ENCODE results near the gene NOD1. TPM values are rescaled to one million over a fixed set of nuclear protein-coding genes. Genes with fewer than 3 reads are reported as not detected.

The NOD1 gene
- polyA plus RNA-seq, 3 donors: 2.8 to 15.0 (median 4.6) TPM

DNA sequence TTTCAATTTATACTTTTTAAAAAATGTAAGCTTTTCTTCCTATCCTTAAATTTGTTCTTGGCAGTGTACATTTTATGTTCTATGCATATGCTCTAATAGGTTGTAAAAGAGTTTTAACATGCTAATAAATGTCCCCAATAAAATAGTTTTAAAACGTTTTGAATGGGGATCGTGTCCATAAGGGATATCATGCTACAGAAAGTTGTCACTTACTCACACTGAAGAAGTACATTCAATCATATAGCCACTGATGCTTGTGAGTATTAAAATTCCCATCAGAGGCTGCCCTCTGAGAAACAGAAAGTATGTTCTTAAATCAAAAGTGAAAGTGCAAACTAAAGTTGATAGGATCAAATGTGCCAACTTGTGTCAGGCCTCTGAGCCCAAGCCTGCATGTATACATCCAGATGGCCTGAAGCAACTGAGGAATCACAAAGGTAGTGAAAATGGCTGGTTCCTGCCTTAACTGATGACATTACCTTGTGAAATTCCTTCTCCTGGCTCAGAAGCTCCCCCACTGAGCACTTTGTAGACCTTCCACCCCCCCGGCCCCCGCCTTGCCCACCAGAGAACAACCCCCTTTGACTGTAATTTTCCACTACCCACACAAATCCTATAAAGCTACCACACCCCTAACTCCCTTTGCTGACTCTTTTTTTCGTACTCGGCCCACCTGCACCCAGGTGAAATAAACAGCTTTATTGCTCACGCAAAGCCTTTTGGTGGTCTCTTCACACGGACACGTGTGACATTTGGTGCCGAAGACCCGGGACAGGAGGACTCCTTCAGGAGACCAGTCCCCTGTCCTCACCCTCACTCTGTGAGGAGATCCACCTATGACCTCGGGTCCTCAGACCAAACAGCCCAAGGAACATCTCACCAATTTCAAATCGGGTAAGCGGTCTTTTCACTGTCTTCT is 877 bp upstream of the NOD1 start:
- 93% methylated on average over 11 of the region's 14 CpGs for WGBS (ENCODE audit: insufficient coverage)
- H3K4me3 ChIP-seq (replicated peaks in 1 of 3; ENCODE audit: low read depth in 2 of 3, low read length in 3 of 3): peak overlapping the region; percentile 47 to 89 (median 69)
- peaks cover 5 to 11% of the 10 kb centered on the region in 2 donors for H3K36me3 Mint-ChIP-seq
- H3K79me2 ChIP-seq (ENCODE audit: insufficient read depth, low read length): peaks cover 39% of the 10 kb centered on the region
- peak overlapping the region; percentile 72 to 92 for H3K27ac ChIP-seq (ENCODE audit: low read depth in 1 of 2, low read length in 2 of 2)
- H4K20me1 ChIP-seq (ENCODE audit: insufficient read depth, low read length): peaks cover 5% of the 10 kb centered on the region
- no peaks in the 10 kb centered on the region for H3K27me3 ChIP-seq (ENCODE audit: control insufficient read depth in 2 of 2, insufficient read depth in 2 of 2, low read length in 2 of 2)
- peak overlapping the region; percentile 97 for H2AFZ ChIP-seq (ENCODE audit: insufficient read depth, low read depth, low read length, poor library complexity, severe bottlenecking)
- H3K4me1 ChIP-seq (ENCODE audit: control insufficient read depth in 1 of 2, insufficient read depth in 2 of 2, low read length in 2 of 2): peaks cover 26 to 32% of the 10 kb centered on the region in 2 donors
- DNase-seq: peak in 2 of 3 donors; percentile 28 to 47
- H3K36me3 ChIP-seq (replicated peaks in 1 of 2; ENCODE audit: control insufficient read depth in 1 of 2, insufficient read depth in 2 of 2, low read length in 2 of 2): peaks cover 0 to 6% of the 10 kb centered on the region in 2 donors
- H3K4me1 Mint-ChIP-seq: peaks cover 36% of the 10 kb centered on the region
- intact Hi-C loops (cut with micrococcal nuclease): loop anchor here in 1 of 2 donors (5.0 kb wide), 1 partner anchor 52 kb away; no protein-coding TSS in a partner anchor
- TF ChIP-seq, protein P1, sequence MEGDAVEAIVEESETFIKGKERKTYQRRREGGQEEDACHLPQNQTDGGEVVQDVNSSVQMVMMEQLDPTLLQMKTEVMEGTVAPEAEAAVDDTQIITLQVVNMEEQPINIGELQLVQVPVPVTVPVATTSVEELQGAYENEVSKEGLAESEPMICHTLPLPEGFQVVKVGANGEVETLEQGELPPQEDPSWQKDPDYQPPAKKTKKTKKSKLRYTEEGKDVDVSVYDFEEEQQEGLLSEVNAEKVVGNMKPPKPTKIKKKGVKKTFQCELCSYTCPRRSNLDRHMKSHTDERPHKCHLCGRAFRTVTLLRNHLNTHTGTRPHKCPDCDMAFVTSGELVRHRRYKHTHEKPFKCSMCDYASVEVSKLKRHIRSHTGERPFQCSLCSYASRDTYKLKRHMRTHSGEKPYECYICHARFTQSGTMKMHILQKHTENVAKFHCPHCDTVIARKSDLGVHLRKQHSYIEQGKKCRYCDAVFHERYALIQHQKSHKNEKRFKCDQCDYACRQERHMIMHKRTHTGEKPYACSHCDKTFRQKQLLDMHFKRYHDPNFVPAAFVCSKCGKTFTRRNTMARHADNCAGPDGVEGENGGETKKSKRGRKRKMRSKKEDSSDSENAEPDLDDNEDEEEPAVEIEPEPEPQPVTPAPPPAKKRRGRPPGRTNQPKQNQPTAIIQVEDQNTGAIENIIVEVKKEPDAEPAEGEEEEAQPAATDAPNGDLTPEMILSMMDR (IDR thresholded peaks at IDR 0.05): no peak
- H3K27me3 Mint-ChIP-seq (ENCODE audit: low read depth in 3 of 3): no peaks in the 10 kb centered on the region
- H3K9me3 ChIP-seq (replicated peaks in 1 of 2; ENCODE audit: control insufficient read depth in 1 of 2, insufficient read depth in 1 of 2, low read length in 2 of 2): no peaks in the 10 kb centered on the region
- H3K27ac Mint-ChIP-seq: peak overlapping the region; percentile 71 to 83 (median 82)
- peak overlapping the region; percentile 71 for H3K9ac ChIP-seq (ENCODE audit: insufficient read depth, low read length, poor library complexity, severe bottlenecking)
- no peaks in the 10 kb centered on the region for H3K9me3 Mint-ChIP-seq
- peak overlapping the region; percentile 92 for H3K4me2 ChIP-seq (replicated peaks; ENCODE audit: extremely low read depth, low read length, poor library complexity, severe bottlenecking)
- H3K4me3 Mint-ChIP-seq: peak overlapping the region; percentile 95 to 96

DNA sequence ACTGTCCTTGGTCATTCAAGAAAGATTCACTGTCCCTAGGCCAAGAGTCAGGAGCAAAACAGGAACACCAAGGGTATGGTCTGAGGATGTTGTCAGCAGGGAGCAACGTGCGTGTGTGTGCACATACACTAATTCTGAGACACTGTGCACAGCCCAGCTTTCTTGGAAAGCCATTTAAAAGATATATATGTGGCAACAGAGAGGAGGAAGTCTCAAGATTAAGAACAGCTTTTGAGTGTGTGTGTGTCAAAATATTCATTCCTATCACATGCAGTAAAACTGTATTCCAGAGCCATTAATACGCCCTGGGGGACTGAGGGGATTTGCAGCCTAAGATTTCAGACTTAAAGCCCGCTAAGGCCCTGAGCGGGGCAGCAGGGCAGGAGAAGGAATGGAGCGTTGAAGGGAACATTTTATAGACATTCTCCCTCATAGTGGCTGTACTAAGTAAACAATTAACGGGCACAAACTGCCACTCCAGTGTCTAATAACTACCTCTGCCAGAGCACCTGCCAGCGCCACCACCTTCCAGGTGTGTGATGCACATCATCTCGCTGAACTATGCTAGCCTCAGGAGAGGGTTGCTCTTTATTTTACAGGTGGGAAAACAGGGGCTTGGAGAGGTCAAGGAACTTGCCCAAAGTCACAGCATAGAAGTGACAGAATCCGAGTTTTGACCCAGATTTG is 2.0 kb downstream of the NOD1 start:
- H3K4me1 Mint-ChIP-seq: peaks cover 63% of the 10 kb centered on the region
- no peak overlapping the region for H2AFZ ChIP-seq (ENCODE audit: insufficient read depth, low read depth, low read length, poor library complexity, severe bottlenecking)
- H3K9me3 ChIP-seq (replicated peaks in 1 of 2; ENCODE audit: control insufficient read depth in 1 of 2, insufficient read depth in 1 of 2, low read length in 2 of 2): no peaks in the 10 kb centered on the region
- H3K36me3 Mint-ChIP-seq: peaks cover 16 to 17% of the 10 kb centered on the region in 2 donors
- H4K20me1 ChIP-seq (ENCODE audit: insufficient read depth, low read length): peaks cover 20% of the 10 kb centered on the region
- intact Hi-C loops (cut with micrococcal nuclease): loop anchor here in 1 of 2 donors (5.0 kb wide), 1 partner anchor 49 kb away; no protein-coding TSS in a partner anchor
- peaks cover 0 to 3% (median 0%) of the 10 kb centered on the region in 7 donors for H3K9me3 Mint-ChIP-seq
- H3K36me3 ChIP-seq (replicated peaks in 1 of 2; ENCODE audit: control insufficient read depth in 1 of 2, insufficient read depth in 2 of 2, low read length in 2 of 2): peaks cover 0 to 9% of the 10 kb centered on the region in 2 donors
- 42% methylated on average over 3 of the region's 10 CpGs for WGBS (ENCODE audit: insufficient coverage)
- no peak overlapping the region for H3K4me3 Mint-ChIP-seq
- TF ChIP-seq, protein P1 (IDR thresholded peaks at IDR 0.05): no peak
- no peaks in the 10 kb centered on the region for H3K27me3 Mint-ChIP-seq (ENCODE audit: low read depth in 3 of 3)
- H3K27ac Mint-ChIP-seq: peak overlapping the region in 3 of 7 donors; percentile 2 to 49 (median 25)
- DNase-seq: no peak
- H3K27ac ChIP-seq (ENCODE audit: low read depth in 1 of 2, low read length in 2 of 2): no peak overlapping the region
- no peak overlapping the region for H3K4me3 ChIP-seq (replicated peaks in 1 of 3; ENCODE audit: low read depth in 2 of 3, low read length in 3 of 3)
- no peak overlapping the region for H3K4me2 ChIP-seq (replicated peaks; ENCODE audit: extremely low read depth, low read length, poor library complexity, severe bottlenecking)
- H3K9ac ChIP-seq (ENCODE audit: insufficient read depth, low read length, poor library complexity, severe bottlenecking): no peak overlapping the region
- peaks cover 67% of the 10 kb centered on the region for H3K79me2 ChIP-seq (ENCODE audit: insufficient read depth, low read length)
- no peaks in the 10 kb centered on the region for H3K27me3 ChIP-seq (ENCODE audit: control insufficient read depth in 2 of 2, insufficient read depth in 2 of 2, low read length in 2 of 2)
- peaks cover 36 to 45% of the 10 kb centered on the region in 2 donors for H3K4me1 ChIP-seq (ENCODE audit: control insufficient read depth in 1 of 2, insufficient read depth in 2 of 2, low read length in 2 of 2)

Data from CD14-positive monocyte (primary cell).